ENCODE data around the gene SAMD9L.
A peak's percentile ranks its signal among the peaks of the same experiment; 100 is the strongest.

The SAMD9L gene

DNA sequence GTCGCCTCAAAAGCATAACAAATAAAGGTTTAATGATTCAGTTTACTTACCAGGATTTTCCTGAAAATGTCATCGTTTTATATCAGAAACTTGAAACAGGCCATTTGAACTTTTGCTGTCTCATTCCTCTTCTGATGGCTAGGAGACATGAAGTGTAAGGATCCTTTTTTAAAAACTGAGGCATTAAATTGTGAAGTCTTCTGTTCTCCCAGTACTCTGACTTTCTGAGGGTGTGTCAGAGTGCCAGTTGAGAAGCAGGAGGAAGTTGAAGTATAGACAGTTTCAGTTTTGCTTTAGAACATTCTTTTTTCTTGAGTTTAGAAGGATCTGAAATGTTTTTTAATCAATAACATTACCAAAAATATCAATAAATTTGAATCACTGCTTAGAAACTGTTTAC is at the start of gene SAMD9L:
SAMD9L (minus strand) TSS at position 242 of the 400 bp plus-strand sequence. CDS start 12,414 bp downstream, outside the sequence.
- no peak for DNase-seq

- no peak for DNase-seq
Observed at GRCh38 chr7:93196336-93196735, 48.2 kb upstream of the SAMD9L start.

DNA sequence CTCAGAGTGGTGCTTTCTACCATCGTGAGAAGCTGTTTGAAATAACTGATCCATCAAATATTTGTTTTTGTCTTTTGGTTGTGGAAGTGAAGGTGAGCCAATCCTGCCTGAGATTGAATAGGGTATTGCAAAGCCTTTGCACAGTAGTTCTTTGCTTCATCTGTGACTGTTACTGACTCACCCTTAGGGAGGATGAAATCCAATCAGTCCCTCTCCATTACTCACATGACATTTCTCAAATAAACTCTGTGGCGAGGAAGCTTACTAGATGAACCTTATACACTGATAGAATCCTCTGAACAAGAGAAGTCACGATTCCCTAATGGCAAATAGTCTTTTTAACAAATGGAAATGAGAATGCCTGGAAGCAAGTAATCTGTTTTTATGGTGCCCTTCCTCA is 46.2 kb upstream of the SAMD9L start:
- no peak for DNase-seq

DNA sequence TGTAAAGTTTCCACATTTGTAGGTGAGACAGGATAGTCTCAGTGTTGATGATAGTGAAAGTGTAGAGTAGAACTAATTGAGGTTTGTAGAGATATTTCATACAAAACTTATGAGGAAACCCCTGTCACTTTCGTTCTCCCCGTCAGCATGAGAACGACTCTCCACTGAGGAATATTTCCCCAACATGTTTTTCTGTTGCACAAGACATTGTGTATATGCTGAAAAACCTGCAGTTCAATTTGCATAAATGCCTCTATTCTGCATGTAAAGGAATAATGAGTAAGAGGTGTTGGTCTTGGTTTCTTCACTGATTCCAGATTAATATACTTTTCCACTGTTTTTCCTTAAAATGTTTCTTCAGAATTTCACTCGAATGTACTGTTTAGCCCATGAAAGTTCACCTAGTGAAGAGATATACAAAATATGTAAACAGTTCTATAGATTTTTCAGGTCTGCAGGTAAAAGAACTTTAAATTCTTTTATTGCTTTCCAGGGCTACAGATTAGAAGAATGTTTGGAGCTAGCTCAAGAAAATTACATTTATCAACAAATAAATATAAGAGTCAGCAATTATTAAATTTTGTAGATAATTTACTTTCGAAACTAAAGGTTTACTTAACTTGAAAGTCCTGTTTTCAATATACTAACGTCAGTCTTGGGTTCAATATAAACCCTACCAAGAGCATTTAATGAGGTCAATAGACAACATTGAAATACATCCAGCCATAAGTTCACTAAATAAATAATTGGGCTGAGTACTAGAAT is 40.9 kb upstream of the SAMD9L start:
- DNase-seq: no peak

DNA sequence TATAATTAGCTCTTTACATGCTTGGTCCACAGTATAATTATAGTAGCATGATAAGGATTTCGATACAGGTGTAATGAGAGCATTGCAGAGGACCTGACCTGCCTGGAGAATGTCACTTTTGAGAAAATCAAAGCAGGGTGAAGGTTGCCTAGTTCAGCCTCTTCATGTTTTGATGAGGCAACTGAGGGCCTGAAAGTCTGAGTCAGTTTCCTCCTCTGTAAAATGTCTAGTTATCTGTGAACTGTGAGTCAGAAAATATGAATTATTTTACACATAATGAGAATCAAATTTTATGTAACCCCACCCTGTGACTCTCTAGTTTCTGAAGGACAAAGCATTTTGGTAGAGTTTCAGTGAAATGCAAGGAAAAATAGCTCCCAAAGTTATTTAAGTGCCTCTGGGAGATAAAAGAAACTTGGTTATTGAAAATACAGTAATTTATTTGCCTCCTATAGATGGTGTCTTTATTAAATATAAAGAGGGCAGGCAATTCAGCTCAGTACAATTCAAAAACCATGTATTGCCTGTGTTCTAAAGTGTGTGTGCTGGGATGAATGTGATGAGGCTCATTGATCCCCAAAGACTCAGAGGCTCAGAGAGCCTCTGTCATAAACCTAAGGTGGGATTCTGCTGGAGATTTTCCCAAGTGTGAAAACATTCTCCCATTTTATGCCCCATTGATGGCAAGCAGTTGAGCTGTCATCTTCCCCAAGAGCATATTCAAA is 37.3 kb upstream of the SAMD9L start:
- no peak for DNase-seq

DNA sequence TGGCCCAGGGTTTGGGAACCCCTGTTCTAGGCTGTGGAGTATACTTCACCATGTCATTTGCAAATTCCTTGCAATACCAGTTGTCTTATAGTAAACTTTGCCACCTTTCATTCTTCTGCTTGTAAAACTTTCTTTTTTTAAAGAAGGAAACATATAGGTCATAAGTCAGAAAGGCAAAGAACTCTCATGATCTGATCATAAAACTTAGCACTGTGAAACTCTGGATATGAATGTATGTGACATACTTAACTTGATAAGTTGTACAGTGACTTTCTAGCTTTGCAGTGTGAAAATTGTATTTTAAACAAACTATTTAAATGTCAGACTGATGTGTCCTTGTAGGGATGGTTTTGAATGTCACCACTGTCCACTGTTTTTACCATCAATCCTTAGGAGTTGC is 31.0 kb upstream of the SAMD9L start:
- no peak for DNase-seq

GRCh38 chr7:93178213-93178612 is 30.0 kb upstream of the SAMD9L start:
- DNase-seq: peak; percentile 20

GRCh38 chr7:93176992-93177580 is 28.9 kb upstream of the SAMD9L start:
- no peak for DNase-seq

- DNase-seq: no peak
Observed at GRCh38 chr7:93175219-93175618, 27.0 kb upstream of the SAMD9L start.

GRCh38 chr7:93172683-93173082 is 24.5 kb upstream of the SAMD9L start:
- no peak for DNase-seq

GRCh38 chr7:93171606-93172226 is 23.5 kb upstream of the SAMD9L start:
- DNase-seq: no peak

DNA sequence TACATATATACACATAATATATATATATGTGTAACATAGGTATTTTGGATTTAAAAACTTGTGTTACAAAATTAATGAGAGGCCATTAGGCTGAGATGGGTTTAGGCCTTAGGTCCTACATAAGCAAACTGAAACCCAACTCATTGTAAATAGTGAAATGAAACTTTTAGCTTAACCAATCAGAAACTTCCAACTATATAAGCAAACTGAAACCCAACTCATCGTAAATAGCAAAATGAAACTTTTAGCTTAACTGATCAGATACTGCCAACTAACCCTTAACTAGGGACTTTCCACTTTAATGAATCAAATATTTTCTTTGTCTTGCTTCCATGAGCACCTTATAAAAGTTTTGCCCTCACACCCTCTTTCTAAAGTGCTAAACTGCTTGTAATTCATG is 17.3 kb upstream of the SAMD9L start:
- no peak for DNase-seq

GRCh38 chr7:93164766-93165165 is 16.6 kb upstream of the SAMD9L start:
- DNase-seq: no peak

DNA sequence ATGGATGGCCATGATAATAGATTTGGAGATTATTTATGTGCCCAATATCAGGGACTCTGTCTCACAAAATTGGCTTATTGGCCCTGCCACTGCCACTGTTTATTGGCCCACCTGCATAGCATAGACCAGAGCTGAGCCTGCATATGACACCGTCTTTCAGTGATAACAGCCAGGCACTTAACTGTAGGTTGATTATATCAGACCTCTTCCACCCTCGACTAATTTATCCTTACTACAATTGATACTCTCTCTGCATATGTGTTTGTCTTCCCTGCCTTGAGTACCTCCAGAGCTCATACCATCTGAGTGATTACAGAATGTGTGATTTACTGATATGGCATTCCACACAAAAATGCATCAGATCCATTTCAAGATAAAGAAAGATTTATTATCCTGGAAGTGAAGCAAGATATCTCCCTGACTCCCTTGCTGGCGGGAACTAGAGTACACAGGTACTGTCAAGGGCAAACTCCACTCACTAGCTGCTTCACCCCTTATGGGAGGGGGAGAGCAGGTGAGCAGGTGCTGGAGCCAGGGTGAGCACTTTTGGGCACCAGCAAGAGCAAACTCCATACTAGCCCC is 13.1 kb upstream of the SAMD9L start:
- no peak for DNase-seq

DNA sequence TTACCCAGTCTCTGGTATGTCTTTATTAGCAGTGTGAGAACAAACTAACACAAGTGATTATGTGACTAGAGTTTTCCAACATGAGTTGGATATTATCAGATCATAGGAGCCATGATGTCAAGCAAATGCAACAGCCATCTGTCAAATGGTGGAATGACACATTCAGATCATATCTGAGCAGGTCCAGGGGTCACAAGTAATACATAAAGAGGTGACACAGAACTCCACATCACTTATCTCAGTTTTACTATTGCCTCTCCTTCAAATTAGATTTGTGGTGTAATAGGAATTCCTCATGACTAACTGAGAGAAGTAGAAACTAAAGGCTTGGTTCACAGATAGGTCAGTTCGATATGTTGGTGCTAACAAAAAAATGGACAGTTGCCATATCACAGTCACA is 12.2 kb upstream of the SAMD9L start:
- no peak for DNase-seq

GRCh38 chr7:93159490-93159889 is 11.3 kb upstream of the SAMD9L start:
- no peak for DNase-seq

- no peak for DNase-seq
Observed at GRCh38 chr7:93156884-93157283, 8.7 kb upstream of the SAMD9L start.

- no peak for DNase-seq
Observed at GRCh38 chr7:93150200-93150835, 2.1 kb upstream of the SAMD9L start.

- DNase-seq: no peak
Observed at GRCh38 chr7:93148727-93149126, 542 bp upstream of the SAMD9L start.

DNA sequence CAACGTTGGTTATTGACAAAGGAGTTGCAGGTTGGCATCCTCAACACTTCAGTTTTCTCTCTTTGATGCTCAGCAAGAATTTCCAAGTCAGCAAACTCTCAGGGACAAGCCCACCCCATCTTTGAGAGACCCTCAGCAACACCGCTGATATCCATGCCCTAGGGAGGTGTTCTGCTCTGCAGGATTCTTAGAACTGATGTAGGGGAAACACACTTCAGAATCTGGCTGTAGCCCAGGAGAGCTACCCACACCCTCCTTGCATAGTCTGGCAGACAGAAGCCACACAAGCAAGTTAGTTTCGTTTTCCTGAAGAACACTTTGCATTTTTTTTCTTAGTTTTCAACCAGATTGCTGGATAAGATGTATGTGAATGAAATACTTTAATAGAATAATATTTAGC is 822 bp downstream of the SAMD9L start:
- DNase-seq: no peak

- DNase-seq: no peak
Observed at GRCh38 chr7:93146472-93147141, 1.6 kb downstream of the SAMD9L start.

GRCh38 chr7:93146036-93146435 is 2.1 kb downstream of the SAMD9L start:
- DNase-seq: no peak
